ENCODE results near the gene NTRK2. TPM values are rescaled to one million over a fixed set of nuclear protein-coding genes. Genes with fewer than 3 reads are reported as not detected.

The NTRK2 gene
- total and polyA plus RNA-seq, 10 of the 15 experiments (the other 5 are each of a cell fraction or from before 2014, with no cell fraction given): 0.42 to 4.6 (median 0.65) TPM

GRCh38 chr9:84789463-84789830, 119.9 kb downstream of the NTRK2 start:
- H4K20me1 ChIP-seq (ENCODE audit: control insufficient read depth, insufficient read depth): no peaks in the 10 kb centered on the region
- SMC1A ChIA-PET (ENCODE audit: uncharacterized antibody, unreplicated experiment): interaction anchor here (1.3 to 2.3 kb wide), 2 partner anchors 9 to 469 kb away, joined by 4 to 14 read pairs; no protein-coding TSS in a partner anchor
- ATAC-seq: no peak
- no TSS peak for BruUV-seq (replicated peaks)
- RAD21 ChIA-PET (ENCODE audit: unreplicated experiment): interaction anchor here (1.4 to 14.4 kb wide), 2 partner anchors 9 to 91 kb away, joined by 4 to 582 read pairs; no protein-coding TSS in a partner anchor
- no peak overlapping the region for H3K27ac ChIP-seq (ENCODE audit: control insufficient read depth, insufficient read depth)
- POLR2A ChIA-PET: no interaction called here
- DNase-seq (ENCODE audit: low read depth, low spot score): no peak
- in situ Hi-C loops (cut with MboI): loop anchor here (5.0 kb wide), 1 partner anchor 392 kb away; no protein-coding TSS in a partner anchor
- CTCF ChIA-PET: interaction anchor here (1.0 to 8.4 kb wide), 4 partner anchors 9 to 354 kb away, joined by 4 to 60 read pairs (median 18); no protein-coding TSS in a partner anchor
- no peak for FAIRE-seq
- no peaks in the 10 kb centered on the region for H3K36me3 ChIP-seq (ENCODE audit: control insufficient read depth in 2 of 2, insufficient read depth in 2 of 2, low read length in 1 of 2)
- H3K4me2 ChIP-seq (ENCODE audit: control insufficient read depth, insufficient read depth): no peak overlapping the region
- no peak overlapping the region for H3K9ac ChIP-seq (ENCODE audit: control insufficient read depth, insufficient read depth, low read length)
- no peak overlapping the region for H3K4me3 ChIP-seq
- intact Hi-C loops (cut with micrococcal nuclease; ENCODE audit: unreplicated experiment): loop anchor here (10.0 kb wide), 1 partner anchor 125 kb away; the partner anchor contains the start of gene NTRK2
- 44% methylated on average over 5 of the region's 5 CpGs for WGBS (ENCODE audit: insufficient coverage, insufficient replicate concordance, low lambda C conversion rate, missing lambda C conversion rate)
- H2AFZ ChIP-seq (ENCODE audit: control insufficient read depth, low read depth, low read length): no peak overlapping the region
- no peaks in the 10 kb centered on the region; the same call in 2 of the 3 replicates for H3K9me3 ChIP-seq (replicated peaks; ENCODE audit: control insufficient read depth, insufficient read depth, low read length)
- no peaks in the 10 kb centered on the region for H3K27me3 ChIP-seq (replicated peaks in 1 of 2; ENCODE audit: control insufficient read depth in 2 of 2, insufficient read depth in 2 of 2, low read length in 1 of 2)
- H3K4me1 ChIP-seq (ENCODE audit: control insufficient read depth, insufficient read depth, low read length): no peaks in the 10 kb centered on the region
- H3K79me2 ChIP-seq (ENCODE audit: control insufficient read depth, insufficient read depth, low read length): no peaks in the 10 kb centered on the region
- no peak for TF ChIP-seq NKRF (conservative IDR thresholded peaks at IDR 0.05)
- no peak for TF ChIP-seq CEBPZ (IDR thresholded peaks at IDR 0.05; ENCODE audit: low read depth, low read length)
- TF ChIP-seq POLR2A (IDR thresholded peaks at IDR 0.05; ENCODE audit: low read depth, low read length): no peak
- TF ChIP-seq ZBTB40 (IDR thresholded peaks at IDR 0.05; ENCODE audit: borderline replicate concordance): no peak
- no peak for TF ChIP-seq ZNF687 (IDR thresholded peaks at IDR 0.05)
- no peak for TF ChIP-seq NBN (IDR thresholded peaks at IDR 0.05)
- no peak for TF ChIP-seq BCL3 (IDR thresholded peaks at IDR 0.05; ENCODE audit: borderline replicate concordance, insufficient read depth, low read depth, low read length, poor library complexity, severe bottlenecking)
- TF ChIP-seq NFIC (IDR thresholded peaks at IDR 0.05; ENCODE audit: low read depth, low read length): no peak
